WTC11 (cell line): ENCODE measurements around the gene UVRAG. TPM values are rescaled to one million over a fixed set of nuclear protein-coding genes. Genes with fewer than 3 reads are reported as not detected.

ENCODE experiments used
- ATAC-seq: fragments of 200-7000 bp; cut with Tn5 transposase; 2 replicates; pipeline ENCODE4 v1.10.0; 2021; ENCODE audit warnings: mild to moderate bottlenecking, moderate library complexity
- CTCF ChIA-PET: fragments of 300-600 bp; sonication (Branson Sonifier 250); formaldehyde crosslinking; loops from one replicate; lab custom pipeline; 2021; ENCODE audit warnings: antibody characterized with exemption; lab: Charles Lee
- POLR2A ChIA-PET: fragments of 350-600 bp; sonication (Branson Sonifier 250); formaldehyde crosslinking; loops from one replicate; lab custom pipeline; 2021; ENCODE audit warnings: antibody characterized with exemption; lab: Charles Lee
- DNase-seq: peaks from one replicate; pipeline ENCODE4 v3.0.0; 2021; ENCODE audit warnings: low spot score
- H3K27ac Mint-ChIP-seq: 2 replicates; pipeline ENCODE4 v1.8.0; 2021; ENCODE audit warnings: mixed read lengths
- H3K27me3 Mint-ChIP-seq: 2 replicates; pipeline ENCODE4 v1.8.0; 2021; ENCODE audit warnings: low read depth, mild to moderate bottlenecking, moderate library complexity, mixed read lengths
- H3K36me3 Mint-ChIP-seq: 2 replicates; pipeline ENCODE4 v1.8.0; 2021; ENCODE audit warnings: mixed read lengths
- H3K4me1 Mint-ChIP-seq: 2 replicates; pipeline ENCODE4 v1.8.0; 2022; ENCODE audit warnings: mixed read lengths
- H3K4me3 Mint-ChIP-seq: 2 replicates; pipeline ENCODE4 v1.8.0; 2021; ENCODE audit warnings: mild to moderate bottlenecking, moderate library complexity, mixed read lengths
- H3K9me3 Mint-ChIP-seq: 2 replicates; pipeline ENCODE4 v1.8.0; 2021; ENCODE audit warnings: mixed read lengths
- ATF1 ChIP-seq: sonication (generic); formaldehyde crosslinking; IDR thresholded peaks from 2 replicates; pipeline ENCODE4 v1.8.1; 2023; ENCODE audit warnings: mild to moderate bottlenecking, moderate library complexity, missing genetic modification reagents
- CBFB ChIP-seq: sonication (generic); formaldehyde crosslinking; IDR thresholded peaks from 2 replicates; pipeline ENCODE4 v1.8.1; 2022; ENCODE audit warnings: mild to moderate bottlenecking, low read depth, missing genetic modification reagents
- CREB1 ChIP-seq: sonication (generic); formaldehyde crosslinking; IDR thresholded peaks from 2 replicates; pipeline ENCODE4 v1.8.0; 2023; ENCODE audit warnings: mild to moderate bottlenecking, missing genetic modification reagents
- EMX1 ChIP-seq: fragments of 250-450 bp; sonication (Bioruptor Pico); IDR thresholded peaks from 2 replicates; pipeline ENCODE4 v1.8.0; 2021; ENCODE audit warnings: mild to moderate bottlenecking
- ETV6 ChIP-seq: sonication (generic); formaldehyde crosslinking; IDR thresholded peaks from 2 replicates; pipeline ENCODE4 v1.8.1; 2022; ENCODE audit warnings: mild to moderate bottlenecking, missing genetic modification reagents
- GTF2I ChIP-seq: fragments of 250-450 bp; sonication (Bioruptor Pico); conservative IDR thresholded peaks from 2 replicates; pipeline ENCODE4 v1.4.0; 2021; ENCODE audit warnings: mild to moderate bottlenecking
- JUN ChIP-seq: sonication (generic); formaldehyde crosslinking; IDR thresholded peaks from 2 replicates; pipeline ENCODE4 v1.8.0; 2023; ENCODE audit warnings: mild to moderate bottlenecking, missing genetic modification reagents
- MYBL2 ChIP-seq: sonication (generic); formaldehyde crosslinking; IDR thresholded peaks from 2 replicates; pipeline ENCODE4 v1.8.1; 2023; ENCODE audit warnings: mild to moderate bottlenecking, moderate library complexity, missing genetic modification reagents
- NFATC4 ChIP-seq: fragments of 250-450 bp; sonication (Bioruptor Pico); IDR thresholded peaks from 2 replicates; pipeline ENCODE4 v1.9.0; 2021; ENCODE audit warnings: mild to moderate bottlenecking
- NFYB ChIP-seq: sonication (generic); formaldehyde crosslinking; conservative IDR thresholded peaks from 2 replicates; pipeline ENCODE4 v1.8.0; 2022; ENCODE audit warnings: low read depth, missing genetic modification reagents
- SMAD4 ChIP-seq: sonication (generic); formaldehyde crosslinking; IDR thresholded peaks from 2 replicates; pipeline ENCODE4 v1.8.0; 2022; ENCODE audit warnings: mild to moderate bottlenecking, missing genetic modification reagents
- SOX15 ChIP-seq: fragments of 250-450 bp; sonication (Bioruptor Pico); IDR thresholded peaks from 2 replicates; pipeline ENCODE4 v1.9.0; 2021; ENCODE audit warnings: mild to moderate bottlenecking
- TCF7 ChIP-seq: sonication (generic); formaldehyde crosslinking; IDR thresholded peaks from 2 replicates; pipeline ENCODE4 v1.8.0; 2022; ENCODE audit warnings: mild to moderate bottlenecking, low read depth, missing genetic modification reagents, moderate library complexity
- TEAD4 ChIP-seq: sonication (generic); formaldehyde crosslinking; IDR thresholded peaks from 2 replicates; pipeline ENCODE4 v1.8.0; 2022; ENCODE audit warnings: mild to moderate bottlenecking, missing genetic modification reagents
- total RNA-seq: library from RNA; stranded (reverse); gene quantifications from 3 replicates; pipeline ENCODE4 v1.2.3, GENCODE V29; 2021
- TF ChIP-seq, protein P1 (sequence below): sonication (generic); formaldehyde crosslinking; conservative IDR thresholded peaks from 2 replicates; pipeline ENCODE4 v1.8.1; 2022; ENCODE audit warnings: mild to moderate bottlenecking, missing genetic modification reagents
- TF ChIP-seq, protein P2 (sequence below): sonication (generic); formaldehyde crosslinking; IDR thresholded peaks from 2 replicates; pipeline ENCODE4 v1.8.0; 2023; ENCODE audit warnings: missing genetic modification reagents
- TF ChIP-seq, protein P3 (sequence below): sonication (generic); formaldehyde crosslinking; IDR thresholded peaks from 2 replicates; pipeline ENCODE4 v1.8.1; 2022; ENCODE audit warnings: missing genetic modification reagents, borderline replicate concordance
- TF ChIP-seq, protein P4 (sequence below): sonication (generic); formaldehyde crosslinking; IDR thresholded peaks from 2 replicates; pipeline ENCODE4 v1.8.1; 2022; ENCODE audit warnings: mild to moderate bottlenecking, moderate library complexity, missing genetic modification reagents
- TF ChIP-seq, protein P5 (sequence below): sonication (generic); formaldehyde crosslinking; IDR thresholded peaks from 2 replicates; pipeline ENCODE4 v1.8.0; 2023; ENCODE audit warnings: mild to moderate bottlenecking, missing genetic modification reagents
- TF ChIP-seq, protein P6 (sequence below): sonication (generic); formaldehyde crosslinking; IDR thresholded peaks from 2 replicates; pipeline ENCODE4 v1.8.0; 2022; ENCODE audit warnings: mild to moderate bottlenecking, missing genetic modification reagents
- TF ChIP-seq, protein P7 (sequence below): fragments of 250-450 bp; sonication (Bioruptor Pico); IDR thresholded peaks from 2 replicates; pipeline ENCODE4 v1.9.0; 2021; ENCODE audit warnings: mild to moderate bottlenecking, borderline replicate concordance
- TF ChIP-seq, protein P8 (sequence below): sonication (generic); formaldehyde crosslinking; IDR thresholded peaks from 2 replicates; pipeline ENCODE4 v1.8.1; 2023; ENCODE audit warnings: mild to moderate bottlenecking, missing genetic modification reagents, moderate library complexity

The UVRAG gene
- total RNA-seq, 1 experiment from 2014 or later, result 14.5 TPM

DNA sequence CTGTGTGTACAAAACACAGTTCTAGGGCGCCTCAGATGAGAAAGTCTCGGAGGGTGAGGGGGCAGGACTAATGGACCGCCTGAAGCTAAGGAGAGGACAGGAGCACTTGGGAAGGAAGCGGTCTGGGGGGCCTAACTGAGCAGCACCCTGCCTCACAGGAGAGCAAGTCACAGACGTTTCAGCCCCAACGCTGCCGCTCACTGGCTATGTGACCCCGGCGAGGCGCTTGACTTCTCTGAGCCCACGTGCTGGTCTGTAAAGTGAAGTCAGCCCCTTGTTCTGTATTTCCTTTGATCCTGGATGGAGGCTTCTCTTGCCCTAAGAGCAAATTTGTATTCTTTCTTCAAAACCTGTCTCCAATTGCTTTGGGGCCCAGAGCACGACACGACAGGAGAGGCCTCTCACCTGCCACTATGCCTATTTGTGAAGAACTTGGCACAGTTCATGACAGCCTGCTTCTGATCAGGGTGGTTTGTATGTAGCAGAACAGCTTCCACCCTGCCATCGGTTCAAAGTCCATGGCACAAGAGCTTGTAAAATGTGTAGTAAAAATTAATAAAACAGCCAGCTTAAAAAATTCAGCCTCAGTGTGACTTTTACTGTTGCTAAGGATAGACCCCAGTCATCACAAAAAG lies 332.2 kb downstream of the UVRAG start:
- ChIA-PET POLR2A (no interaction called here), CTCF (interaction anchor here (0.8 to 0.9 kb wide), 3 partner anchors 40 to 250 kb away, joined by 3 to 4 read pairs (median 3); no protein-coding TSS in a partner anchor)
- TF ChIP-seq ATF1 (CRISPR knock-in tag) (no peak), CBFB (CRISPR knock-in tag) (no peak), GTF2I (no peak), MYBL2 (no peak), TCF7 (no peak), NFYB (no peak), JUN (no peak), EMX1 (CRISPR knock-in tag) (no peak), TEAD4 (CRISPR knock-in tag) (no peak), CREB1 (CRISPR knock-in tag) (no peak), ETV6 (CRISPR knock-in tag) (no peak)
- TF ChIP-seq, protein P1, sequence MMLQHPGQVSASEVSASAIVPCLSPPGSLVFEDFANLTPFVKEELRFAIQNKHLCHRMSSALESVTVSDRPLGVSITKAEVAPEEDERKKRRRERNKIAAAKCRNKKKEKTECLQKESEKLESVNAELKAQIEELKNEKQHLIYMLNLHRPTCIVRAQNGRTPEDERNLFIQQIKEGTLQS (CRISPR knock-in tag), result no peak
- TF ChIP-seq, protein P2, sequence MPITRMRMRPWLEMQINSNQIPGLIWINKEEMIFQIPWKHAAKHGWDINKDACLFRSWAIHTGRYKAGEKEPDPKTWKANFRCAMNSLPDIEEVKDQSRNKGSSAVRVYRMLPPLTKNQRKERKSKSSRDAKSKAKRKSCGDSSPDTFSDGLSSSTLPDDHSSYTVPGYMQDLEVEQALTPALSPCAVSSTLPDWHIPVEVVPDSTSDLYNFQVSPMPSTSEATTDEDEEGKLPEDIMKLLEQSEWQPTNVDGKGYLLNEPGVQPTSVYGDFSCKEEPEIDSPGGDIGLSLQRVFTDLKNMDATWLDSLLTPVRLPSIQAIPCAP (CRISPR knock-in tag), result no peak
- TF ChIP-seq, protein P3, sequence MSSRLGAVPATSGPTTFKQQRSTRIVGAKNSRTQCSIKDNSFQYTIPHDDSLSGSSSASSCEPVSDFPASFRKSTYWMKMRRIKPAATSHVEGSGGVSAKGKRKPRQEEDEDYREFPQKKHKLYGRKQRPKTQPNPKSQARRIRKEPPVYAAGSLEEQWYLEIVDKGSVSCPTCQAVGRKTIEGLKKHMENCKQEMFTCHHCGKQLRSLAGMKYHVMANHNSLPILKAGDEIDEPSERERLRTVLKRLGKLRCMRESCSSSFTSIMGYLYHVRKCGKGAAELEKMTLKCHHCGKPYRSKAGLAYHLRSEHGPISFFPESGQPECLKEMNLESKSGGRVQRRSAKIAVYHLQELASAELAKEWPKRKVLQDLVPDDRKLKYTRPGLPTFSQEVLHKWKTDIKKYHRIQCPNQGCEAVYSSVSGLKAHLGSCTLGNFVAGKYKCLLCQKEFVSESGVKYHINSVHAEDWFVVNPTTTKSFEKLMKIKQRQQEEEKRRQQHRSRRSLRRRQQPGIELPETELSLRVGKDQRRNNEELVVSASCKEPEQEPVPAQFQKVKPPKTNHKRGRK (CRISPR knock-in tag), result no peak
- TF ChIP-seq, protein P4, sequence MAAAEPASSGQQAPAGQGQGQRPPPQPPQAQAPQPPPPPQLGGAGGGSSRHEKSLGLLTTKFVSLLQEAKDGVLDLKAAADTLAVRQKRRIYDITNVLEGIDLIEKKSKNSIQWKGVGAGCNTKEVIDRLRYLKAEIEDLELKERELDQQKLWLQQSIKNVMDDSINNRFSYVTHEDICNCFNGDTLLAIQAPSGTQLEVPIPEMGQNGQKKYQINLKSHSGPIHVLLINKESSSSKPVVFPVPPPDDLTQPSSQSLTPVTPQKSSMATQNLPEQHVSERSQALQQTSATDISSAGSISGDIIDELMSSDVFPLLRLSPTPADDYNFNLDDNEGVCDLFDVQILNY (CRISPR knock-in tag), result no peak
- TF ChIP-seq, protein P5, sequence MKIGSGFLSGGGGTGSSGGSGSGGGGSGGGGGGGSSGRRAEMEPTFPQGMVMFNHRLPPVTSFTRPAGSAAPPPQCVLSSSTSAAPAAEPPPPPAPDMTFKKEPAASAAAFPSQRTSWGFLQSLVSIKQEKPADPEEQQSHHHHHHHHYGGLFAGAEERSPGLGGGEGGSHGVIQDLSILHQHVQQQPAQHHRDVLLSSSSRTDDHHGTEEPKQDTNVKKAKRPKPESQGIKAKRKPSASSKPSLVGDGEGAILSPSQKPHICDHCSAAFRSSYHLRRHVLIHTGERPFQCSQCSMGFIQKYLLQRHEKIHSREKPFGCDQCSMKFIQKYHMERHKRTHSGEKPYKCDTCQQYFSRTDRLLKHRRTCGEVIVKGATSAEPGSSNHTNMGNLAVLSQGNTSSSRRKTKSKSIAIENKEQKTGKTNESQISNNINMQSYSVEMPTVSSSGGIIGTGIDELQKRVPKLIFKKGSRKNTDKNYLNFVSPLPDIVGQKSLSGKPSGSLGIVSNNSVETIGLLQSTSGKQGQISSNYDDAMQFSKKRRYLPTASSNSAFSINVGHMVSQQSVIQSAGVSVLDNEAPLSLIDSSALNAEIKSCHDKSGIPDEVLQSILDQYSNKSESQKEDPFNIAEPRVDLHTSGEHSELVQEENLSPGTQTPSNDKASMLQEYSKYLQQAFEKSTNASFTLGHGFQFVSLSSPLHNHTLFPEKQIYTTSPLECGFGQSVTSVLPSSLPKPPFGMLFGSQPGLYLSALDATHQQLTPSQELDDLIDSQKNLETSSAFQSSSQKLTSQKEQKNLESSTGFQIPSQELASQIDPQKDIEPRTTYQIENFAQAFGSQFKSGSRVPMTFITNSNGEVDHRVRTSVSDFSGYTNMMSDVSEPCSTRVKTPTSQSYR (CRISPR knock-in tag), result no peak
- TF ChIP-seq, protein P6, sequence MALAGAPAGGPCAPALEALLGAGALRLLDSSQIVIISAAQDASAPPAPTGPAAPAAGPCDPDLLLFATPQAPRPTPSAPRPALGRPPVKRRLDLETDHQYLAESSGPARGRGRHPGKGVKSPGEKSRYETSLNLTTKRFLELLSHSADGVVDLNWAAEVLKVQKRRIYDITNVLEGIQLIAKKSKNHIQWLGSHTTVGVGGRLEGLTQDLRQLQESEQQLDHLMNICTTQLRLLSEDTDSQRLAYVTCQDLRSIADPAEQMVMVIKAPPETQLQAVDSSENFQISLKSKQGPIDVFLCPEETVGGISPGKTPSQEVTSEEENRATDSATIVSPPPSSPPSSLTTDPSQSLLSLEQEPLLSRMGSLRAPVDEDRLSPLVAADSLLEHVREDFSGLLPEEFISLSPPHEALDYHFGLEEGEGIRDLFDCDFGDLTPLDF, result no peak
- no peak overlapping the region for H3K27ac Mint-ChIP-seq
- no peak overlapping the region for H3K4me3 Mint-ChIP-seq
- DNase-seq, result no peak
- peaks cover 3% of the 10 kb centered on the region for H3K4me1 Mint-ChIP-seq
- H3K27me3 Mint-ChIP-seq, result peaks cover 11% of the 10 kb centered on the region
- H3K9me3 Mint-ChIP-seq, result no peaks in the 10 kb centered on the region
- no peaks in the 10 kb centered on the region for H3K36me3 Mint-ChIP-seq
- ATAC-seq, result no peak

DNA sequence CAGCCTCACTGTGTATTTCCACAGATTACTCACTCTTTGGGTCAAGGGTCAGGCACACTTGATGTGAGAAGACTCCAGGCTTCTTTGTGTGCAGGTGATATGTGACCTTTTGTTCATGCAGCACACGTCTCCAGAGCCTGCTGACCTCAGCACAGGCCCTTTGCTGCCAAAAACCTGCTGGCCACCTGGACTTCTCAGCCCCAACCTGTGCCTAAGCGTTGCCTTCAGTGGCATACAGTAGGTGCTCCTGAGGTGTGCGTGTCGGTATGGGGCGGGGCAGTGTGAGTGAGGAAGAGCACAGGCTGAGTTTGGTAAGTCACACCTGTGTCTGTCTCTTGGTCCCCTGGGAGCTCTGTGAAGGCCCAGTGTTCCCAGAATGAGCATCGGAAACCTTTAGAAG lies 333.2 kb downstream of the UVRAG start:
- Mint-ChIP-seq H3K4me1 (peaks cover 9% of the 10 kb centered on the region), H3K9me3 (no peaks in the 10 kb centered on the region), H3K36me3 (no peaks in the 10 kb centered on the region), H3K27ac (no peak overlapping the region), H3K4me3 (no peak overlapping the region), H3K27me3 (peaks cover 17% of the 10 kb centered on the region)
- POLR2A ChIA-PET, result no interaction called here
- DNase-seq (no peak), ATAC-seq (no peak)
- CTCF ChIA-PET, result interaction anchor here (2.5 kb wide), 1 partner anchor 60 kb away, joined by 10 read pairs; no protein-coding TSS in a partner anchor
- no peak for TF ChIP-seq NFATC4 (CRISPR knock-in tag)
- TF ChIP-seq, protein P7, sequence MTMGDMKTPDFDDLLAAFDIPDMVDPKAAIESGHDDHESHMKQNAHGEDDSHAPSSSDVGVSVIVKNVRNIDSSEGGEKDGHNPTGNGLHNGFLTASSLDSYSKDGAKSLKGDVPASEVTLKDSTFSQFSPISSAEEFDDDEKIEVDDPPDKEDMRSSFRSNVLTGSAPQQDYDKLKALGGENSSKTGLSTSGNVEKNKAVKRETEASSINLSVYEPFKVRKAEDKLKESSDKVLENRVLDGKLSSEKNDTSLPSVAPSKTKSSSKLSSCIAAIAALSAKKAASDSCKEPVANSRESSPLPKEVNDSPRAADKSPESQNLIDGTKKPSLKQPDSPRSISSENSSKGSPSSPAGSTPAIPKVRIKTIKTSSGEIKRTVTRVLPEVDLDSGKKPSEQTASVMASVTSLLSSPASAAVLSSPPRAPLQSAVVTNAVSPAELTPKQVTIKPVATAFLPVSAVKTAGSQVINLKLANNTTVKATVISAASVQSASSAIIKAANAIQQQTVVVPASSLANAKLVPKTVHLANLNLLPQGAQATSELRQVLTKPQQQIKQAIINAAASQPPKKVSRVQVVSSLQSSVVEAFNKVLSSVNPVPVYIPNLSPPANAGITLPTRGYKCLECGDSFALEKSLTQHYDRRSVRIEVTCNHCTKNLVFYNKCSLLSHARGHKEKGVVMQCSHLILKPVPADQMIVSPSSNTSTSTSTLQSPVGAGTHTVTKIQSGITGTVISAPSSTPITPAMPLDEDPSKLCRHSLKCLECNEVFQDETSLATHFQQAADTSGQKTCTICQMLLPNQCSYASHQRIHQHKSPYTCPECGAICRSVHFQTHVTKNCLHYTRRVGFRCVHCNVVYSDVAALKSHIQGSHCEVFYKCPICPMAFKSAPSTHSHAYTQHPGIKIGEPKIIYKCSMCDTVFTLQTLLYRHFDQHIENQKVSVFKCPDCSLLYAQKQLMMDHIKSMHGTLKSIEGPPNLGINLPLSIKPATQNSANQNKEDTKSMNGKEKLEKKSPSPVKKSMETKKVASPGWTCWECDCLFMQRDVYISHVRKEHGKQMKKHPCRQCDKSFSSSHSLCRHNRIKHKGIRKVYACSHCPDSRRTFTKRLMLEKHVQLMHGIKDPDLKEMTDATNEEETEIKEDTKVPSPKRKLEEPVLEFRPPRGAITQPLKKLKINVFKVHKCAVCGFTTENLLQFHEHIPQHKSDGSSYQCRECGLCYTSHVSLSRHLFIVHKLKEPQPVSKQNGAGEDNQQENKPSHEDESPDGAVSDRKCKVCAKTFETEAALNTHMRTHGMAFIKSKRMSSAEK (CRISPR knock-in tag), result no peak
- no peak for TF ChIP-seq SOX15
- TF ChIP-seq, protein P8, sequence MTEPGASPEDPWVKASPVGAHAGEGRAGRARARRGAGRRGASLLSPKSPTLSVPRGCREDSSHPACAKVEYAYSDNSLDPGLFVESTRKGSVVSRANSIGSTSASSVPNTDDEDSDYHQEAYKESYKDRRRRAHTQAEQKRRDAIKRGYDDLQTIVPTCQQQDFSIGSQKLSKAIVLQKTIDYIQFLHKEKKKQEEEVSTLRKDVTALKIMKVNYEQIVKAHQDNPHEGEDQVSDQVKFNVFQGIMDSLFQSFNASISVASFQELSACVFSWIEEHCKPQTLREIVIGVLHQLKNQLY (CRISPR knock-in tag), result no peak
- no peak for TF ChIP-seq CBFB (CRISPR knock-in tag)
- no peak for TF ChIP-seq SMAD4 (CRISPR knock-in tag)
- no peak for TF ChIP-seq CREB1 (CRISPR knock-in tag)
